ENCODE data around the gene SLC38A2.

DNA sequence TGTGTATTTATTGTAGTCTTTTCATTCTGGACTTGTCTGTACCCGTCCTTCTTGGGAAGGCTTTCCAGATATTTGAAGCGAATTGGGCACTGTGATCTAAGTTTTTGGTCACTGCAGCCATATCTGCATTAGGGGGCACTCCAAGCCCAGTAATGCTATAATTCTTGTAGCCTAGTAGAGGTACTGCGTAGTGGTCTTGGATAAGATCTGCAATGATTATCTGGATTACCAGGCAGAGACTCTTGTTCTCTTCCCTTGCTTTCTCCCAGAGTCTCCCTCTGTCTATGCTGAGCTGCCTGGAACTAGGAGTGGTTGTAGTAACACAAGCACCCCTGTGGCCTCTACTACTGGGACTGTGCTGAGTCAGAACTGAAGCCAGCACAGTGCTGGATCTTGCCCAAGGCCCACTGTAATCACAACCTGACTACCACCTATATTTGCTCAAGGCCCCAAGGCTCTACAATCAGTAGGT, 30.0 kb downstream of the SLC38A2 start:
- TF ChIP-seq, protein P1, sequence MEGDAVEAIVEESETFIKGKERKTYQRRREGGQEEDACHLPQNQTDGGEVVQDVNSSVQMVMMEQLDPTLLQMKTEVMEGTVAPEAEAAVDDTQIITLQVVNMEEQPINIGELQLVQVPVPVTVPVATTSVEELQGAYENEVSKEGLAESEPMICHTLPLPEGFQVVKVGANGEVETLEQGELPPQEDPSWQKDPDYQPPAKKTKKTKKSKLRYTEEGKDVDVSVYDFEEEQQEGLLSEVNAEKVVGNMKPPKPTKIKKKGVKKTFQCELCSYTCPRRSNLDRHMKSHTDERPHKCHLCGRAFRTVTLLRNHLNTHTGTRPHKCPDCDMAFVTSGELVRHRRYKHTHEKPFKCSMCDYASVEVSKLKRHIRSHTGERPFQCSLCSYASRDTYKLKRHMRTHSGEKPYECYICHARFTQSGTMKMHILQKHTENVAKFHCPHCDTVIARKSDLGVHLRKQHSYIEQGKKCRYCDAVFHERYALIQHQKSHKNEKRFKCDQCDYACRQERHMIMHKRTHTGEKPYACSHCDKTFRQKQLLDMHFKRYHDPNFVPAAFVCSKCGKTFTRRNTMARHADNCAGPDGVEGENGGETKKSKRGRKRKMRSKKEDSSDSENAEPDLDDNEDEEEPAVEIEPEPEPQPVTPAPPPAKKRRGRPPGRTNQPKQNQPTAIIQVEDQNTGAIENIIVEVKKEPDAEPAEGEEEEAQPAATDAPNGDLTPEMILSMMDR (conservative IDR thresholded peaks at IDR 0.05; ENCODE audit: low read length): peak; percentile 81
- TF ChIP-seq EZH2phosphoT487 (IDR thresholded peaks at IDR 0.05; ENCODE audit: borderline replicate concordance, low read depth, low read length): no peak
